Right ventricle myocardium superior (tissue), 1 donor: ENCODE data around the gene RIBC2. TPM values are rescaled to one million over a fixed set of nuclear protein-coding genes. Genes with fewer than 3 reads are reported as not detected.
"Not testable (repeated sequence)": the region's sequence is repeated elsewhere in the genome, so short reads cannot be mapped to it uniquely, and the experiment has no call there.

Experiments used
- ATAC-seq: fragments of 200-7000 bp; cut with Tn5 transposase; one replicate; pipeline ENCODE4 v1.9.1; 2020; ENCODE audit warnings: mild to moderate bottlenecking; ENCODE audit not compliant: poor library complexity
- DNase-seq: peaks from one replicate; pipeline ENCODE4 v3.0.0-alpha.2; 2020
- intact Hi-C: fragments of 100-400 bp; cut with DNase I; formaldehyde crosslinking; loops from one replicate; pipeline ENCODE4 v1.11.2; 2022
- long read RNA-seq: library from polyadenylated mRNA; unstranded; transcript quantifications from one replicate; pipeline ENCODE4 v2.0.0, GENCODE V29; 2021
- total RNA-seq: library from RNA; stranded (reverse); fragmentation: NEBNext Ultra II Directional; extraction: Animal tissue kit (Norgen Biotek cat#: 25700); gene quantifications from one replicate; pipeline ENCODE4 v1.2.1, GENCODE V29; 2021
- donor health status: DM: no; HTN: yes; CAD: no; lungs with severe emphysema.

The RIBC2 gene
- not detected for total RNA-seq
- long read RNA-seq = 0 reads

DNA sequence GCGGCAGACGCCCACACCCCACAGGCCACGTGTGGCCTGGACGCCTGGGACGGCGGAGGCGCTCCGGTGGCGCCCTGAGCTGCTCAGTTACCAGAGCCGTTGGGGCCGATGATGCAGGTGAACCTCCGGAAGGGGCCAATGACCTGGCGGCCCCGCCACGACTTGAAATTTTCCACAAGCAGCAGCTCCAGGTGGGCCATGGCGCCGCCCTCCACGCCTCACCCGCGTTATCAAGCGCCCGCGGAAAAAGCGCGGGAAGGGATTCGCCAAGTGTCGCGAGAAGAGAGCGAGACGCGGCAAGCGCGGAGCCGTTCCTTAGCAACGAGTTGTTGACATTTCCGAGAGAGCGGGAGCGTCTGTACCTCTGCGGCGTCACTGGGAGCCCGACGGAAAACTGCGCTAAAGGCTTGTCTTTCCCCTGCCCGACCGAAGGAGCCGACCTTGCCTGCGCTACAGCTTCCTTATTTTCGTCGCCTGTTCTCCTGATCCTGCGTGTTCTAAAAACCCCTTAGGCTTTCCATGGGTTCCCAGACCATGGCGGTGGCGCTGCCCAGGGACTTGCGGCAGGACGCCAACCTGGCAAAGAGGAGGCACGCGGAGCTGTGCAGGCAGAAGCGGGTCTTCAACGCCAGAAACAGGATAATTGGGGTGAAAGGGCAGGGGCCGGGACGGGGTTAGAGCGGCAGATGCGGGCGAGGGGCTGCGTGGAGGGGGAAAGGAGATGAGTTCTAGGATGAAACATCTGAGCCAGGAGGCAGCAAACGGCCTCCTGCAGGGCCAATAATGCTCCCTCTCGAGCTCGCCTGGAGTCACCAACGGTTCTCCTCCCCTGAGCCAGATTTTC is at the start of gene RIBC2, which contains the start of gene SMC1B:
RIBC2 (plus strand) TSS at position 326 of the 844 bp plus-strand sequence; CDS start at position 520, 194 bp downstream.
SMC1B (minus strand) TSS at position 232 of the 844 bp plus-strand sequence; CDS start at position 200, 32 bp downstream.
- ATAC-seq = peak; percentile 95
- intact Hi-C loops = no loop called here
- DNase-seq = peak; percentile 87

DNA sequence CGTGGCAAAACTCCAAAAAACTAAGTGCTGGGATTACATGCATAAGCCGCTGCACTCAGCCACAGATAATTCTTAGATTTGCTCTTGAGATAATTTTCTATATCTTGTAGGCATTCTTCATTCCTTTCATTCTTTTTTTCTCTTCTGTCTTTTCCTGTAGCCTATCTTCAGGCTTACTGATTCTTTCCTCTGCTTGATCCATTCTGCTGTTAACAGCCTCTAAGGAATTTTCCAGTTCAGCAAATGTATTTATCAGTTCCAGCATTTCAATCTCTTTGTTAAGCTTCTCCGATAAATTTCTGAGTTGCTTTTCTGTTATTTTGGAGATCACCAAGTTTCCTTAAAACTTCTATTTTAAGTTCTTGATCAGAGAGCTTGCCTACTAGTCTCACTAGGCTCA is 46.8 kb upstream of the RIBC2 start:
- DNase-seq (no peak), ATAC-seq (no peak)
- intact Hi-C loops = no loop called here

DNA sequence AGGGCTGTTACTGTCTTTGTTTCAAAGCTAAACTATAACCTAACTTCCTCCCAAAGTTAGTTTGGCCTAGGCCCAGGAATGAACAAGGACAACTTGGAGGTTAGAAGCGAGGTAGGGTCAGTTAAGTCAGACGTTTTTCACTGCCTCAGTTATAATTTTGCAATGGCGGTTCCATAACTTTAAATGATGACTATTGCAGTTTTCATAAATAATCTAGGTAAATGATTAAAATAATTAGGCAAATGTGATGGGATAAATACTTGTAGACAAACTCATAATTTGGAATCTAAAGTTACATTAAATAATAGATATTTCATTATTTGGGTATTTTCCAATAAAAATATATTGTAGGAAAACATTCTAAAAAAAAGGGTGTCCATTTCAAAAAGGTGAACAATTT is 39.9 kb upstream of the RIBC2 start:
- intact Hi-C loops, ATAC-seq: not testable (repeated sequence)

GRCh38 chr22:45376009-45376408 is 37.5 kb upstream of the RIBC2 start:
- intact Hi-C loops = no loop called here
- ATAC-seq = no peak
- no peak for DNase-seq

More for the DNA sequence above, 39.9 kb upstream of the RIBC2 start:
- DNase-seq = not testable (repeated sequence)

GRCh38 chr22:45376703-45377102 is 36.8 kb upstream of the RIBC2 start:
- DNase-seq = peak; percentile 49
- peak; percentile 55 for ATAC-seq
- intact Hi-C loops = no loop called here

DNA sequence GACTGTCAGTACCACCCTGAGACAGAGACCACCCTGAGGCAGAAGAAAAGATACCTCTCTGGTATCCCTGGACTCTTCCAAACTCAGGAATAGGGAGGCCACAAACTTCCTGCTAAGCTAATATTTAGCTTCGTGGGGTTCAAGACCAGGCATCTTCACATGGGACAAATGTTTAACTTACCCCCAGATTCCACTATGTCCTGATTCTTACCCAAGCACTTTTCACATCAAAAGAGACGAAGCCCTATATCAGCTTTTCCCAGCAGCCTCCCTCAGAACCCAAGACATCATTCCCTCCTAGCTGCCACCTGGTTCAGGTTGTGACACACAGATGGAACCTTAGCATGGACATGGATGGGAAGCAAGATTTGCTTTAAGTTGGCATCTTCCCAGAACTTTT is 32.1 kb upstream of the RIBC2 start:
- intact Hi-C loops = no loop called here
- ATAC-seq (no peak), DNase-seq (no peak)

GRCh38 chr22:45389546-45389945 is 23.9 kb upstream of the RIBC2 start:
- intact Hi-C loops = no loop called here
- ATAC-seq (no peak), DNase-seq (no peak)

DNA sequence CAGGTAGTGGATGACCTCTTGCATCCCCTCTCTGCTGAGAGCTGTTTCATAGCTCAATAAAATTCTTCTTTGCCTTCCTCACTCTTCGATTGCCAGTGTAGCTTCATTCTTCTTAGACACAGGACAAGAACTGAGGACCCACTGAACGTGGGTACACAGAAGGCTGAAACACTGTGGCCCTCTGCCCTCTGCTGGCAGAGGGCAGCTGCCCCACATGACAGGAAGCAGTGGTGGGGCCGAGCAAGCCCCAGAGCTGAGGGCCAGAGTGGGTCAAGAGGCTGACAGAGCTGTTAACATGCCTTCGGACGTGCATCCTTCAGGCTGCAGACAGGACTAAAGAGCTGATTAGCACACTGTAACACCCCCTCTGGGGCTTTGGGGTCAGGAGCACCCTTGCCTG is 15.7 kb upstream of the RIBC2 start:
- DNase-seq (no peak), ATAC-seq (no peak)
- intact Hi-C loops = no loop called here

DNA sequence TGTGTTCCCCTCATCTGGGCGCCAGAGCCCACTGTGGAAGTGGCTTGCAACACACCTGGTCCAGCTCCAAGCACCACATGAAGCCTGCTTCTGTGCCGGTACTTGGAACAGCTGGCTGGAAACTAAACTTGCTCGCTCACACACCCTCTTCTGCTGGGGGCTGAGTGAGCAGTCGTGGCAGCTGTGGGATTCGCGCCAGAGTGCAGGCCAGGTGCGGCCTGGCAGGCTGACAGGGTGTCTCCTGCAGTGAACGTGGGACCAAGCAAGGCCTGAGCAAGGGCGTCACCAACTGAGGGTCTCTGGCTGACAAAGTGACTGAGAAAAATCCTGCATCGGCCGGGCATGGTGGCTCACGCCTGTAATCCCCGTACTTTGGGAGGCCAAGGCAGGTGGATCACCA is 15.3 kb upstream of the RIBC2 start:
- no peak for ATAC-seq
- no peak for DNase-seq
- intact Hi-C loops = no loop called here

- intact Hi-C loops = no loop called here
- ATAC-seq = no peak
- DNase-seq = no peak
Observed at GRCh38 chr22:45399712-45400445, 13.6 kb upstream of the RIBC2 start.

DNA sequence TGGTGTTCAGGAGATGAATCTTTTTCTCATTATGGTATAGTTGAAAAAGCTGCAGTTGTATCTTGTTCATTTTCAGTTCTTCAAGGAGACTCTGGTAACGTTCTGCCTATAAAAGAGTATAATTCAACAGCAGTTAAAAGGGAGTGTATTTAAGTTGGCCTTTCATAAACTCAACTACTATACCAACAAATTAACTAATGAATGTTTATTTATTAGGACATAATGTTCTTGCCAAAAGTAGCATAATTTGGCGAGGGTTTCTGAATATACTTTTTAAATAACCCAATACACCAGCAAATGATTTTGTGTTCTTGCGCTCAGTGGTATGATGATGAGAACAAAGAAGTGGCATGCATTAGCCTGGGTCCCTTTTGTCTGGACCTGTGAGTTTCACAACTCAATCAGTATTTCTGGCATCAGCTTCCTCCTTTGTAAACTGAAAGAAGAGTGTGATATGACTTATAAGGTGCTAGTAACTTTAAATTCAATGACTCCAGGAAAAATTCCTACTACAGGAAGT is 11.0 kb upstream of the RIBC2 start:
- DNase-seq (no peak), ATAC-seq (no peak)
- intact Hi-C loops = no loop called here

DNA sequence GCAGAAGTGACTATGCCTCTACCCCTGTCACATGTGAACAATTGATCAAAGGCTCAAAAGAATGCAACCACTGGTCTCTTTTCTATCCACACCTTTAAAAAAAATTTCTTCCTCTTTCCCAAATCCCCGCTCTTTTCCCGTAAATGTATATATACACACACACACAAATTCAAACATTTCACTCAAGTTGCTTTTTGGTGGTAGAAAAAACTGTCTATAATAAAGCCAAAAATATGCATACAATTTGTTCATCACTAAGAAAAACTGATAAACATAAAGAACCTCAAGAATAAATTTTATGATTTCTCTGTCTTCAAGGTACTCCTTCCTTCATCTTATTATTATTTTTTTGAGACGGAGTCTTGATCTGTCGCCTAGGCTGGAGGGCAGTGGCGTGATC is 5.7 kb upstream of the RIBC2 start:
- no peak for DNase-seq
- intact Hi-C loops = no loop called here
- no peak for ATAC-seq

DNA sequence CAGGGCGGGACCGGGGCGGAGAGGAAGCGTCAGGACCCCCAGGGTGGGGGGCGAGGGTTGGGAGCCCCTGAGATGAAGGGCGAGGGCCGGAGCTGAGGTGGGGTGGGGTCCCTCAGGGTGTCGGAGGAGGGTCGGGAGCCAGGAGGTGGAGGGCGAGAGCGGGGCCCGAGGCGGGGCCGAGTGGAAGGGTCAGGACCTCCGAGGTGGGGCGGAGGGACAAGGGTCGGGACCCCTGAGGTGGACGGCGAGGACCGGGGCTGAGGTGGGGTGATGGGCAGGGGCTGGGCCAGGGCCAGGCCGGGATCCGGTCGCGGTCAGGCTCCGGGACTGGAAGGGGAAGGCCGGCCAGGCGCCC is 503 bp upstream of the RIBC2 start:
- peak; percentile 39 for ATAC-seq
- intact Hi-C loops = no loop called here
- DNase-seq = no peak

DNA sequence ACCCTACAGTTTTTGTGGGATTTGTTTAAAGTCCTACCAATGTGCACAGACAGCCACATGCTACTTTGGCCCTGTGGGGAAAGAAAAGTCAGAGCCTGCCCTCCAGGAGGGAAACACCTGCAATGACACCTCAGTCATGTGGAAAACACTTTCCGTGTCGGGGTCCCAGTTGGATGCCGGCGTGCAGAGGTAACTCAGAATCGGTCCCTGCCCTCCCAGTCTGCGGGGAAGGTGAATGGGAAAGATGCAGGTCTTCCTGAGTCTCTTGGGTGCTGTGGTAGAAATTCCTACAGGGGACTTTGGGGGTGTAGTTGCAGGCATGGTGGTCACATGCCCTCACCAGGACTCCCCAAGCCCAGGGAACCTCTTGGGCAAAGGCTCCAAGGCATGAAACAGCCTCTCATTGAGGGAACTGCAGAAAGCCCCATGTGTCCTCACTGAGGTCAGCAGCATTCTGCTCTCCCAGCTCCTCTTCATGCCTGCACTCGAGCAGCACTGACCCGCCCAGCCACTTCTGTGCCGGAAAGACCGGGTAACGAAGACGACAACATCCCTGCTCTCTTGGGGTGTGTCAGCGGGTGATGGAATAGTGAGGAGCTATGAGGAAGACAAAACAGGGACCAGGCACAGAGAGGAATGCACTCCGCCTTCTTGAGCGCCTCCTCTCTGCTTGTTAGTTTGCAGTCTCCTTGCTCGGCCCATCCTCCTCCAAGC is 4.7 kb downstream of the RIBC2 start:
- intact Hi-C loops = no loop called here
- DNase-seq (no peak), ATAC-seq (no peak)

GRCh38 chr22:45418770-45419138 is 5.3 kb downstream of the RIBC2 start:
- no peak for DNase-seq
- no peak for ATAC-seq
- intact Hi-C loops = no loop called here

- no peak for DNase-seq
- no peak for ATAC-seq
- intact Hi-C loops = no loop called here
Observed at GRCh38 chr22:45420011-45420410, 6.5 kb downstream of the RIBC2 start.

DNA sequence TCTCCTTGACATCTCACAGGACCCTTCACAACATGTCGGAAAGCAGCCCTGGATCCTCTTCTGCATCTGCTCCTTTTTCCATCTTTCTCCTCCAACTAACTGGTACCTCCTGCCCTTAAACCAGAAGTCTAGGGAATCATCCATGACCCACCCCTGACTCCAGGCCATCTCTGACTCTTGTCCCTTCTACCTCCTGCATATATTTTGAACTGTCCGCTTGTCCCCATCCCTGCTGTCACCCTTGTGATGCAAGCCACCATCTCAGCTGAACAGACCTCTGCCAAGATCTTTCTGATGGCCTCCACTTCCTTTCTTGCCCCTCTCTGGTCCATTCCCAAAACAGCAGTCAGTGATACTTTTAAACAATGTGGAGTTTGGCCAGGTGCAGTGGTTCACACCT is 7.0 kb downstream of the RIBC2 start:
- ATAC-seq (no peak), DNase-seq (no peak)
- intact Hi-C loops = no loop called here

DNA sequence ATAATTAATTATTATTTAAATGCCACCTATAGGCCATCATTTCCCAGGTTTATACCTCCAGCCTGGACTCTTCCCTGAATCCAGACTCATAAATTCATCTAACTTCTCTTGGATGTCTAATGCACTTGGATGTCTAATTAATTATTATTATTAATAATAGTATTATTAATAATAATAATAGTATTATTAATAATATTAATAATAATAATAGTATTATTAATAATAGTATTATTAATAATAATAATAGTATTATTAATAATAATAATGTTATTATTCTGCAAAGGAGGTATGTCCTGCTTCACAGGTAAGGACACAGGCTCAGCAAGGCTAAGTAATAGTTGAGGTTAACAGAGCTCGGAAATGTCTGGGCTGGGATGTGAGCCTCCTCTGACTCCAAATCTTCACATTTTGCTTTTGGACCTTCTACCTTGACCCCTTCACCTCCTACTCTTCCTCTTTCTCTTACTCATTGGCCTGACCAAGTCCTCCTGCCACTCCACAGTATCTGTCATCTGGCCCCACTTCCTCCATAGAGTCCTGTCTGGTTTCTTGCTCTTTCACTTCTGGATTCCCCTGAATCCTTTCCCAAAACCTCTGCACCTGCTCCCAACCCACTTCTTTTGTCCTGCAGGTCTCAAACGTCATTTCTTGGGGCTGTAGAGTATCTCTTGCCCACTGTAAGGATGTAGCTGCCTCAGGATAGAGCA is 8.0 kb downstream of the RIBC2 start:
- ATAC-seq (no peak), DNase-seq (no peak)
- intact Hi-C loops = no loop called here
